SHP77 (cell line): ENCODE measurements around the gene CEP72.
"Not testable (repeated sequence)": the region's sequence is repeated elsewhere in the genome, so short reads cannot be mapped to it uniquely, and the experiment has no call there.

Experiments
- DNase-seq, 2 experiments: peaks; one replicate each; lab custom pipeline; 2025; lab: John Stamatoyannopoulos, UW

Gene CEP72

DNA sequence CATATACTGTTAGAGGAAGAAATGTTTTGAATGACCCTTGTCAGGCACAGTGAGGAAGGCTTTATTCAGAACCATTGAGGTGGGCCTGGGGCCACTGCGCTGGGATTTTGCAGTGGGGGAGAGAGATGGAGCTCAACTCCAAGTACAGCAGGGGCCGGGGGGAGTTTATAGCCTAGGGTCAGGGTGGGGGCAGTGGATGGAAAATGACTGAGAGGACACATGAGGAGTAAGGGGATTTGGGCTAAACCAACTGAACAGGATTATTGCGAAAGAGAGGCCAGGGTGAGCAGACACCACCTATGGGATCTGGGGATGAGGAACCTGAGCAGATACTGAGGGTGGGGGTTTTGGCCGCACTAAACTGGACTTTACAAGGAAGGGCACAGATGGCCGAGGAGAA is 6.3 kb downstream of the CEP72 start:
- DNase-seq = no peak

DNA sequence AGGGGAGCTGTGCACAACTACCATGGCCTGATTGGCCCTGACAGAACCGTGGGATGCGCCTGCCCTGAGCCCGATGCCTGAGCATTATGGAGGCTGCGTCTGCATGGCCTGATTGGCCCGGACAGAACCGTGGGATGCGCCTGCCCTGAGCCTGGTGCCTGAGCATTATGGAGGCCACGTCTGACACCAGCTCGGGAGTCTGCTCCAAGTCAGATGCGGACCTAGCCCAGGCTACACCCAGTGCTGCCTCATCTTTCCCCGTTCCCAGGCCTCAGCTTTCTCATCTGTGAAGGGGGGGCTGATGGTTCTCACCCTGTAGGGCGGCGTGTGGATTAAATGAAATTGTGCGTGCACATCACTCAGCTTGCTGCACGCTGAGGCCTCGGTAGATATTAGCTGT is 7.3 kb downstream of the CEP72 start:
- DNase-seq = no peak

GRCh38 chr5:620152-620551 is 8.0 kb downstream of the CEP72 start:
- no peak for DNase-seq

DNA sequence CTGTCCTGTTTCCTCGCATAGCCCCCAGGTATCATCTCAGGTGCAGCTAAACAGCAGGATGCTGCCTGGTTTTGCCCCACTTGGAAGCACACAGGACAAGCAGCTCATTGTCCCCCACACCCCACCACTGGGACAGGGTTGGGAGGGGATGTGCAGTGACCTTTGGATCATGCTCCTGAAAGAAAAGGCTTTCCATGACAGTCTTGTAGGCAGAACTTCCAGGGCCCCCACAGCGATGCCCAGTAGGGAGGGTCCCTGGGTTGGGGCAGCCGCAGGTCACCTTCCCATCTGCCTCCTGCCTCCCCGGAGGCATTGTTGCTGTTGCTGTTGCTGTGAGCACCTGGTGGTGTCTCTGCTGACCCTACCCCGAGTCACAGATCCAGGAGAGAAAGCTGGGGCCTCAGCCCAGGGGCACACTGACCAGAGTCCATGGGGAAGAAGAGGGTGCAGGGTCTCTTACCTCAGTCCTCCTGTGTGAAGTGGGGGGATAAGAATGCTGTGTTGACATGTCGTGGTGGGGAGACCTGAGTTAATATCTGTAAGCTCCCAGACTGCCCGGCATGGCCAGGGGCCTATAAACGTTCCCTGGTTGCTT is 8.5 kb downstream of the CEP72 start:
- DNase-seq = no peak

GRCh38 chr5:621341-621761 is 9.2 kb downstream of the CEP72 start:
- DNase-seq = no peak

DNA sequence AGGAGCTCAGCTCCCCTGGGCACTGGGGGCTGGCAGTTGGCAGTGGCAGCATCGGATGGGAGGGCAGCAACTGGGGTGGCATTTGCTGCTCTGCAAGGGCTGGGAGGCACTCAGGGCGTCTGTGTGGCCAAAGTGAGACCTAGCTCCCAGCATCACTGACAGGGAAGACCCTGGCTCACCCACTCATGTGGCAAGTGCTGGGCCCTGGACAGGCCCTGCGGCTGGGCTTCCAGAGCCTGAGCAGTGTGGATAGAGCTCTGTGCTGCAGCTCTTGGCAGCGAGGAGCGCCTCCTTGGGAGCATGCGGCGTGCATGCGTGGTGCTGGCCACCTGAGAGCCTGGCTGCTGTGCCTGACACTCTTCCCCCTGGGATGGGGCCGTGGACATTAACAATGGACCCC is 10.2 kb downstream of the CEP72 start:
- no peak for DNase-seq

- no peak for DNase-seq
These were observed 10.9 kb downstream of the CEP72 start for GRCh38 chr5:622946-623522.

DNA sequence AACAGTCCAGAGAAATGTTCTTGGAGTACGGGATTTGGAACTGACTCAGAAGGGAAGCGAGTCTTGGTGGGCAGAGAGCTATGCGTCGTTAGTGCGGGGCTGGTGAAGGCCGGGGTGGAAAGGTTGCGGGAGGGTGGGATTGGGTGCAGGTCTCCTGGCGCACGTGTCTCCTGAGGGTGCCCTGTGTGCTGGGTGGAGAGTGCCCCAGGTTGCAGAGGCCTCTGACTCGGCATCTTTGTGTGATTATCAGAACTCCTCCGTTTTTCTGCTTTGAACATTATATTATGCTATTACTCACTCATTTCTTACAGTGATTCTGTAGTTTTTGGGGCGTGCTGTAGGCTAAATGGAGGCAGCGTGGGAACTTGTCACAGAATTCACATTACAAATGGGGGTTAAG is 11.4 kb downstream of the CEP72 start:
- no peak for DNase-seq

GRCh38 chr5:624118-624950 is 12.2 kb downstream of the CEP72 start:
- no peak for DNase-seq

- no peak for DNase-seq
These were observed 12.8 kb downstream of the CEP72 start for GRCh38 chr5:624951-625230.

DNA sequence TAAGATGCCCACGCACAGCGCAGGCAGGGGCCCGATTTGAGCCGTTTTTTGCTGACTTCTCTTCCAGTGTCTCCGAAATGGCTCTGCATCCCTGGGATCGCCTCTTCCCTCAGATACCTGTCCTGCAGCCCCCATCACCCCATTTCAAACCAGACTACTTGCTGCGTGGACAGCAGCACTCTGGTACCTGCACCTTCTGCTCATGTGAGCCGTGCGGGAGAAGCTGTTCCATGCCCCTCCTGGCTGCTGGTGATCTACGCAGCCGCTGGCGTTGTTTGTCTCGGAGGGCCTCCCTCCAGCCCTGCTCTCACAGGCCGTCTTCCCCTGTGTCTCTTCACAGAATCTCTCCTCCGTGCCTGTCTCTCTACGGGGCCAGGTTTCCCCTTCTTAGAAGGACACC is 13.4 kb downstream of the CEP72 start:
- no peak for DNase-seq

- no peak for DNase-seq
These were observed 14.7 kb downstream of the CEP72 start for GRCh38 chr5:626850-627249.

- DNase-seq = no peak
These were observed 15.7 kb downstream of the CEP72 start for GRCh38 chr5:627840-628239.

GRCh38 chr5:628351-629205 is 16.4 kb downstream of the CEP72 start:
- DNase-seq = not testable (repeated sequence)

DNA sequence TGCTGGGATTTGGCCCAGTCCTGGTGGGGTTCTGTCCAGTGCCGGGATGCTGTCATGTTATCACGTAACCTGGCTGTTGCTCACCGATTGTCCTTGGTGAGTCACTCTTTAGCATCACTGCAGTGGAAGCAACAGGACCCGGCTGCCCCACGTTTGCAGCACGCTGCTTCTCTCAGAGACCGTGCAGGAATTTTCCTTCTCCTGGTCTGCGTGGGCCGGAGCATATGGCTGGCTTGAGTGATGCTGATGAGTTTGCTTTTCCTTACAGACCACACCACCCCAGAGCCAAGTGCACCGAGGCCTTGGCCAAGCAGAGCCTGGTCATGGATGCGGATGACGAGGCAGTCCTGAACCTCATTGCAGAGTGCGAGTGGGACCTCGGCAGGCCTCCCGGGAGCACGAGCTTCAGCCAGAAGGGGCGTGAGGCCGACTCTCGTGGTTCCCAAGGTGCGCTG is 21.4 kb downstream of the CEP72 start:
- no peak for DNase-seq

- DNase-seq = no peak
These were observed 22.1 kb downstream of the CEP72 start for GRCh38 chr5:634191-634590.

- DNase-seq = no peak
These were observed 23.3 kb downstream of the CEP72 start for GRCh38 chr5:635306-636055.

GRCh38 chr5:636951-637350 is 24.8 kb downstream of the CEP72 start:
- DNase-seq = no peak

DNA sequence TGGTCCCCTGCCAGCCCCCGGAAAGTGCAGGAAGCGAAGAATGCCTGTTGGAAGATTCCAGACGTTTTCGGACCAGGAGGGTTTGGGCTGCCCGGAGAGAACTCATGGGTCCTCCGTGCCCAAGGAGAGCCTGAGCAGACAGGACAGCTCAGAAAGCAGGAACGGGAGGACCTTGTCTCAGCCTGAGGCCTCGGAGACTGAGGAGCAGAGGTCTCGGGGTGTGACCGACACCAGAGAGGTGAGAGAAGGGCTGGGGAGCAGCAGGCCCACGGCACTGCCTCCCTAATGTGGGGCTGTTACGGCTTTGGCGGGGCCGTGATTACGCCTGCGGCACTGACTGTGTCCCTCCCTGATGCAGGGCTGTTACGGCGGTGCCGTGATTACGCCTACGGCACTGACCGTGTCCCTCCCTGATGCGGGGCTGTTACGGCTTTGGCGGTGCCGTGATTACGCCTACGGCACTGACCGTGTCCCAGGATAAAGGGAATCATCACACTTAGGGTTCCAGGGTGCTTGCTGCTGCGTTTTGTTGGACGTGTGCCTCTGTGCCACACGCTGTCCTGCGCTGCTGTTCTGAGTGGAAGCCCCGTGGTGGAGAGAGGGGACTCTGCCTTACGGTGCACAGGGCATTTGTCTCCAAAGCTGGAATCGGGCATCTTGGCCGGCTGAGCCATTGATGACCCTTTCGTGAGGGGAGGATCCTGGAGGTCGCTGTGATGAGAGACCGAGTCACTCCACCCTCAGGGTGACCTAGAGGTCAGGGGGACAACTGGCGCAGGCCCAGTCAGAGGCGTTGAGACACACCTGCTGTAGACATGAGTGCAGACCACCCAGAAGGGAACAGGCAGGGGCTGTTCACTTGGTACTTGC is 25.7 kb downstream of the CEP72 start:
- no peak for DNase-seq

DNA sequence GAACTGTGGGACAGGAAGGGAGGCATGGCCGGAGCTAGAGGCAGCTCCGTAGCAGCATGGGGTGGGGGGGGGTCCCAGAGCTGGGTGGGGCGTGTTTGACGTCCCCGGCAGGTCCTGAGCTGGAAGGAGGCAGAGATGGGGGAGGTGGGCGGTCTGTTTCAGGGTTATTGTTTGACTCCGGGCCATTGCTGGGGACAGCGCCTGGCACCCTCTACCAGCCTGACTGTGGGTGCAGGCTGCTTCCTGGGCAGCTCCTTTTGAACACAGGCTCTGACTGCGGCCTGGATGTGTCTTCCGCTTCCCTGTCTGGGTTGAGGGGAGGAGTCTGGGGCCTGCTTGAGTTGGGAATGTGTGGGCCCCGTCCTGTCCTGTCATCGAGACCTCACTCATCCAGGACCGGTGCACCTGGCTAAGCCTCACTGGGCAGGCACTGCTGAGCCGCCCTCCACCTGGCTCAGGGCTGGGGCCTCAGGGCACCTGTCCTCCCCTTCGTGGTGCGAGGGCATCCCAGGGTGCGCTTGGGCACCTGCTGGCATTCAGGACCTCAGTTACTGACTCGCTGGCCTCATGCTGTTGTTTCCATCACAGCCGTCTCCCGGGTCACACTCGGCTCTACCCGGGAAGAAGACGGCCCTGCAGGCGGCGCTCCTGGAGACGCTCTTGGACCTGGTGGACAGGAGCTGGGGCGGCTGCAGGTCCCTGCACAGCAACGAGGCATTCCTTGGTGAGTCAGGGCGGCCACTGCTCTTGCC is 26.5 kb downstream of the CEP72 start:
- no peak for DNase-seq
